Retina (tissue), 1 donor: ENCODE data around the gene ITPRID1.

Source experiments
- DNase-seq: peaks from one replicate; pipeline ENCODE4 v3.0.0-alpha.2; 2016

Gene ITPRID1

GRCh38 chr7:31642681-31643115 lies 128.8 kb downstream of the ITPRID1 start:
- DNase-seq = no peak

GRCh38 chr7:31646942-31647341 lies 133.1 kb downstream of the ITPRID1 start:
- DNase-seq = no peak

GRCh38 chr7:31647511-31647910 lies 133.6 kb downstream of the ITPRID1 start:
- DNase-seq = no peak

- DNase-seq = peak; percentile 18
Measured at GRCh38 chr7:31648288-31648687, 134.4 kb downstream of the ITPRID1 start.

- no peak for DNase-seq
Measured at GRCh38 chr7:31648880-31649279, 135.0 kb downstream of the ITPRID1 start.

GRCh38 chr7:31651234-31652062 lies 137.6 kb downstream of the ITPRID1 start:
- DNase-seq = no peak

DNA sequence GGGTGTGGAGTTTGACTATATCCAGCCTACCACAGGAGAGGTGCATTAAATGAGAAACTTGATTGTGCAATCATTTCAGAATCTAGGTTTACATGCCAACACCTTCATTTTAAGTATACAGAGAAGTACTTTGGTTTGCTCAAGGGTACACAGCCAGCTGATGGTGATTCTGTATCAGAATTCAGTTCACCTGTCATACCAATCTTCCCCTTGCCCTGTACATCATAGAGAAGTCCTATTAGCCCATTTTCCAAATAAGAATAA lies 138.1 kb downstream of the ITPRID1 start:
- no peak for DNase-seq

GRCh38 chr7:31663072-31663471 lies 149.2 kb downstream of the ITPRID1 start:
- no peak for DNase-seq

DNA sequence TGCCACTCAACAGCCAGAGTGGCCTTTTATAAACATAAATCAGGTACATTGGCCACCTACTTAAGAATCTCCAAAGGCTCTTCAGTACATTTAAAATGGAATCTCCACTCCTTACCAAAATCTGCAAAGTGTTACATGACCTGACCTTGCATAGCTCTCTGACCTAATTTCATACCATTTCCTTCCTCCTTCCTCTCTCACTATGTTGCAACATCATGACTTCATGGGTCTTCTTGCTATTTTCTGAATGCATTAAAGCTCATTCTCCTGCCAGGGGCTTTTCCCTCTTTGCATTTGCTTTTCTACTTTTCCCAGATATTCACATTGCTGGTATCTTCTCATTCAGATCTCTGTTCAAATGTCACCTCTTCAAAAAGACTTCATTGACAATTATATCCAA lies 151.0 kb downstream of the ITPRID1 start:
- DNase-seq = no peak

- no peak for DNase-seq
Measured at GRCh38 chr7:31665546-31665945, 151.7 kb downstream of the ITPRID1 start.

DNA sequence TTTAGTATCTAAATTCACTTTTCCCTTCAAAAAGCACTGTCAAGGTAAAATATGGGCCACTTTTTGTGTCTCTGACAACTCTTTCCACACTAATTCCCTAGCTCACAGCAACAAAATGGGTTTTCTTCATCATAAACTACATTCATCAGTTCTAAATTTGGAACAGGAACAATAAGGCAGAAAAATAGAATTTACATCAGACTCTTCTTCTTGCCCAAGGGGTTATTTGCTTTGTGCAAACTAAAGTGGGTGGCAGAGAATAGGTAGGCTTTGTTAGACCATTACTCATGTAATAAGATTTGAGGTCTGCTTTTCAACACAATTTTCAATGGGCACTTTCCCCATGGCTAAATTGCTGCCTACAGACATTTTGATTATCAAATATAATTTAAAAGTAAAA lies 155.6 kb downstream of the ITPRID1 start:
- DNase-seq = no peak

- DNase-seq = no peak
Measured at GRCh38 chr7:31679574-31680305, 165.8 kb downstream of the ITPRID1 start.

DNA sequence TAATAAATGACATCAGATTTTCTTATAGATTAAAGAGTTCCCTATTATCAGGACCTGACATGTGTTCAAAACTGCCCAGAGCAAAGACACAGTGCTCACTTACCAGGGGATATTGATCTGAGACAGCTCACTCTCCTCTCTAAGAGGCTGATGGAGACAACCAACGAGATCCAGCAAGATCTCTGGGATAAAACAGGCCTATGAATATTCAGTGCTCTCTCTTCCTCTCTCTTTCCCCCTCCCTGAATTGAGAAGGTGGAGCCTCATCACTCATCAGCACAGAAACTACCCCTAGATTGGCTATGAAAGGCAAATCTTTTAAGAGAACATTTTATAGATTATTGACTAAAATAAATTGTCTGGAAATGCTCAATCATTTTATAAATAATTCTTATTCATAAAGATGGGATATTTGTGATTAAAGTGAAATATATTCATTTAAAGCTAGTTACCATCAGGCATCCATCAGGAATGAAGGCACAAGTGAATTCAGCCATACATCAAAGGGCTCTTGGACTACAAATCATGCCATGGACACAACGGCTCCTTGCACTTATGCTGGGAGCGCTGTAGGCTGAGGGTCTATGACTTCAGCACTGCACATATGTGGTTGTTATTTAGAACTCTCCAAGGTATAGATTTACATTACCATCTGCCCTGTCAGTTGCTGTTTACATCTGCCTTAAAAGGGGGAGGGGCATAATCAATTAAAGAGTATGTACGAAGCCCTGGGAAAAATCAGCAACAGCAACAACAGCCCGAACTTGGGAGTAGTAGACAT lies 169.7 kb downstream of the ITPRID1 start:
- DNase-seq = no peak

- peak; percentile 75 for DNase-seq
Measured at GRCh38 chr7:31687024-31687748, 173.3 kb downstream of the ITPRID1 start, which contains the start of gene PPP1R17. PPP1R17 (plus strand) TSS chr7:31687215; CDS start chr7:31692442, 5,227 bp downstream.

GRCh38 chr7:31688372-31688771 lies 174.5 kb downstream of the ITPRID1 start:
- DNase-seq = no peak

DNA sequence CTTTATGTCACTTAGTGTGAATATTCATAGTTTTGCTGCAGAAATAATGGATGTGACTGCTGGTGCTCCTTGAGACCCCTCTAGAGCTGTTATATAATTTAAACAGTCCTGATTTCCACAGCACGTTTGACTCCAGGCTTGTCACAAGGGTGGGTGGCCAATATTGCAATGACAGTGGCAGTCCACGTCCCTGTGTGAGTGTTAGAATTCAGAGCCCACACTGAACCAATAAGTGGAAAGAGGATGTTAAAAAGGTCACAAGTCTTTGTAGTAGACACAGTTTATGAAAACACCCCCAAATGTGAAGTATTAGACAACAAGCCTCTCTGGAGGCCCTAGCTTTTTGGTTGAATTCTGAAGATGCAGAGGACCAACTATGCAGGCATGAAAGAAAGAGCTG lies 175.1 kb downstream of the ITPRID1 start:
- no peak for DNase-seq

DNA sequence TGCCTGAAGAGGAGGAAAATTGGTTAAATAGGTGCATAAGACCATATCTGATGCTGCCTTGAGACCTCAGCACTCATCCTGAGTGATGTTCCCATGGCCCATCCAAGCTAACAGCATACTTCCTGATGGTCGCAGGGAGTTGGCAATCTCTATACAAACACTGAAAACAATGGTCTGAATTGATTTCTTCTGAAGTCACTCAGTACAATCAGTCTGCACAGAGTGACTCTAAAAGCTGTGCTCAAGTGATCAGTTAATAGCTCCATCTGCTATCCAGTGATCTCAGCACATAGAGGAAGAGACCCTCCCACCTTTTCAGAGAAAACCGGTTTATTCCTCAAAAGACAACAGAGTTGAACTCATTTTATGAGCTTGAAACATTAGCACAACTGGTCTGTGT lies 177.0 kb downstream of the ITPRID1 start:
- DNase-seq = no peak

DNA sequence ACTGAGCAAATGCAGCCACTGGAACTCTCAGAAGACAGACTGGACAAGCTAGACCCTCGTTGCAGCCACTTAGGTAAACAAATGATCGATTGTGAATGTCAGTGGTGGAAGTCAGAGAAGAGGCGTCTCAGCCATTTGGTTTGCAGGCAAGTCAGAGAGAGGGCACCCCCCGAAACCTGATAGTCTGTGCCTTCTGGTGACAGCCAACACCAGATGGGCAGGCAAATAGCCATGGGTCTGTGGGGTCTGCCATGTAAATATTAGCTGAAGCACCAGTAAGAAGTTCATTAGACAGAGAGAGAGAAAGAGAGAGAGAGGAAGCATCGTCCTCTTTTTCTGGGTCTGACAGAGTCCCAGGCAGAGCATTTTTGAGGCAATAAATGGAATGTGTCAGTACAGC lies 178.6 kb downstream of the ITPRID1 start:
- DNase-seq = no peak

- DNase-seq = no peak
Measured at GRCh38 chr7:31692871-31693270, 179.0 kb downstream of the ITPRID1 start.

DNA sequence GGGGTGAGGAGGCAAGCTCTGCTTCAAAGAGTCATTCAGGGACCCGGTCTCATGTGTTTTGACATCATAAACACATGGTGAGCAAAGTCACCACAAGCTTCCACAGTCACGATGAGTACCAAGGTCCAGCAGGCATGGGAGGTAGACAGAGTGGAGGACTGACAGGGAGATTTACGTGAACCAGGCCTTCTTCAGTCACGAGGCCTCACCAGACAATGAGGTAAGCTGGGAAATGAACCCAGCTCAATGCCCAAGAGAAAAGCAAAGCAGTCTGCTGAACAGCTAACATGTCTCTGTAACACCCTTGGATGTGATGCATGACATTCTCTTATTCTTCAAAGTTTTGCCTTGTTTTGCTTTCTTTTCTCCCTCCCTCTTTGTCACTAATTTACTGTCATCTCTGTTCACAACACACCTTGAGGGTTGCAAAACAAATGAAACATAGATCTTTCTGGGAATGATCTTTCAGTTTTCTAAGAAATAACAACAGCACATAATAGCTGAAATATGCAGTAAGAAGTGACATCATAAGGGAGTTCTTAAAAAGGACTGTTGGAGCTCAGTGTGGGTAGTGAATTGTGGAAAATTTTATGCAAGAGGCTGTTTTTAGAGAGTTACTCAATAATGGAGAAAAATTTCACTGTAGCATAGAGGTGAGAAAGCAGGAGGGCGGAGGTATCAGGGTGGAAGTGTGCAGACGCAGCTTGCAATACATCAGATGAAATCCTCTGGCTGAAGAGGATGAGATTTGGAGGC lies 182.1 kb downstream of the ITPRID1 start:
- DNase-seq = no peak

- no peak for DNase-seq
Measured at GRCh38 chr7:31699050-31699449, 185.2 kb downstream of the ITPRID1 start.

DNA sequence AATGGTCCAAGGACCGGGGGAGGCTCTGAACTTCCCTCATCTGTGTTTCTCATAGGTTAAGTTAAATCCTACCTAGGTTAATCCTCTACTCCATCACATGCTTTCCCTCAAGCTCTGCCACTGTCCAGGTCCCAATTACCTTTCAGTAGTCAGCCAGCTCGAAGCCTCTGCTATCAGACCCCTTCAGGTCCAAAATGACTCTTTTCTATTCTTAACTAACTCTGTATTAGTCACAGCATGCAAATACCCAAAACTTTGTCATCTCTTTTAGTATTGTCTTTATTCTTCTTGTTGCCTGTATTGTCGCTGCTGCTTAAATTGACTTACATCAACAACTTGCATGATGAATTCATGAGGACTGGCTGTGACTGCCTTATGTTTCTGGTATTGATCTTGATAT lies 188.5 kb downstream of the ITPRID1 start:
- DNase-seq = no peak
